Islet of Langerhans (tissue), 1 donor: ENCODE data around the gene SLCO1B1.

Experiments used
- FAIRE-seq: peaks from one replicate; lab custom pipeline; 2011; peaks lifted over from hg19 to GRCh38; lab: Jason Lieb, UNC

SLCO1B1 gene

GRCh38 chr12:21221072-21221471 lies 90.1 kb downstream of the SLCO1B1 start:
- no peak for FAIRE-seq

- peak; percentile 13 for FAIRE-seq
Measured at GRCh38 chr12:21221778-21222177, 90.8 kb downstream of the SLCO1B1 start.

DNA sequence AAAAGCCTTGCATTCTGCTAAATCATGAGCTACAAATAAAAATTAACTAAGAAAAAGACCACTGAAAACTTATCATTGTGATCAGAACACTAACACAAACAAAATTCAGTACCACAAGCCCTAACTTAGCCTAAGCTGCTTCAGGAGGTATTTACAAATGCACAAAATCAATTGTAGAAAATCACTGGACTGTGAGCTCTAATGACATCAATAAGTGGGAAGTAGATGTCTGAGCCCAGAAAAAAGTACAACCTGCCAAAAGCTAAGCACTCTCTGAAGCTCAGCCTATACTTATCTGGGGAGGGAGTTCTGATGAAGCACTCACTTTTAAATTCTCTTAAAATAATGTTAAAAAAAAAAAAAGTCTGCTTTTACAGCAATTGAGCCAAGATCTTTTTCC lies 92.9 kb downstream of the SLCO1B1 start:
- FAIRE-seq = no peak

DNA sequence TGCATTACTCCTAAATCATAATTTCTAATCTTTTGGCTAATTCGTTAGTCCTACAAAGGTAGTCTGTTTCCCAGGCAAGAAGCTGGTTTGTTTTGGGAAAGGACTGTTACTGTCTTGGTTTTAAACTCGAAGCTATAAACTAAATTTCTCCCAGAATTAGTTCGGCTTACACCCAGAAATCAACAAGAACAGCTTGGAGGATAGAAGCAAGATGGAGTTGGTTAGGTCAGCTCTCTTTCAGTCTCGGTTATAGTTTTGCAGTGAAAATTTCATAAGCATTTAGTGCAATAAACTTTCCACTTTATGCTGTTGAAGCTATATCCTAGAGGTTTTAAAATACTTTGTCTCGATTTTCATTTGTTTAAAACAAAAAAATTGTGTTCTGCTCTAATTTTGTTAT lies 103.4 kb downstream of the SLCO1B1 start:
- no peak for FAIRE-seq

GRCh38 chr12:21239866-21240265 lies 108.9 kb downstream of the SLCO1B1 start:
- no peak for FAIRE-seq

- FAIRE-seq = no peak
Measured at GRCh38 chr12:21248679-21249078, 117.7 kb downstream of the SLCO1B1 start.

- FAIRE-seq = no peak
Measured at GRCh38 chr12:21252070-21252469, 121.1 kb downstream of the SLCO1B1 start.

- FAIRE-seq = no peak
Measured at GRCh38 chr12:21257172-21257571, 126.2 kb downstream of the SLCO1B1 start.

- no peak for FAIRE-seq
Measured at GRCh38 chr12:21264232-21264631, 133.2 kb downstream of the SLCO1B1 start.

DNA sequence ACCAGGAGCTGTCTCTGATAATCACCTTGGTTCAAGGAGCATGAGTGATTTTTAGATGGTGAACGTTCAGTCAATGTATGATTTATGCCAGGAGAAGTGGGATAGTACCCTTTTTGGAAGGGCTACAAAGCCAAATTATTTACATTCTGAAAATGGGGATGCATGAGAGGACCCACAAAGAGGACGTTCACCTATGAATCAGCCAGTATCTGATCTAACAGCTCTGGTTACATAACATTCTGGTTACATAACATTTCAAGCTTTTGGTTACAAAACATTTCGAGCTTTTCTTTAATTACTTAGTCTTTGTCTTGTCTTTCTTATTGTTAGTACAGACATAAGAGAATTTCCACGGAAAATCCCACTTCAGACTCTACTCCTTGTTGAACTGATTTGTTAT lies 134.9 kb downstream of the SLCO1B1 start:
- FAIRE-seq = no peak

DNA sequence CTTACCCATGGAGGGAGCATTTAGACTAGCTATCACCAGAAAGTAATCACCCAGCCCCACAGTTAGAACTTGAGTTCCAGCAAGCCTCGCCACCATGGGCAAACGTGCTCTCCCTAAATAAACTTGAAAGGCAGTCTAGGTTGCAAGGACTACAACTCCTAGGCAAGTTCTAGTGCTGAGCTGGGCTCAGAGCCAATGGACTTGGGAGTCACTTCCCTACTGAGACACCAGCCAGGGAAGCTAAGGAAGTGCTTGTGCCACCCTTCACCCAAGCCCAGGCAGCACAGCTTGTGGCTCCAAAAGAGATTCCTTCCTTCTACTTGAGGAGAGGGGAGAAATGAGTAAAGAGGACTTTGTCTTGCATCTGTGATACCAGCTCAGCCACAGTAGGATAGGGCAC lies 145.8 kb downstream of the SLCO1B1 start:
- no peak for FAIRE-seq
